BLaER1 treated with 17β-estradiol and CSF1 and Interleukin-3, amounts not matched to agents 10 nM and 100 nM (cell line): Measurements from ENCODE around the gene STAB2.
"Not testable (repeated sequence)": the region's sequence is repeated elsewhere in the genome, so short reads cannot be mapped to it uniquely, and the experiment has no call there.

Experiments
- H3K27ac ChIP-seq, 11 experiments: shearing (Covaris generic); formaldehyde crosslinking; 2 replicates each; pipeline ENCODE4 v1.8.1; 2022
- H3K27me3 ChIP-seq, 11 experiments: shearing (Covaris generic); formaldehyde crosslinking; 2 replicates each; pipeline ENCODE4 v1.8.1; 2022
- H3K36me3 ChIP-seq, 11 experiments: shearing (Covaris generic); formaldehyde crosslinking; 2 replicates each; pipeline ENCODE4 v1.8.1; 2022
- H3K4me1 ChIP-seq, 10 experiments: shearing (Covaris generic); formaldehyde crosslinking; 2 replicates each; pipeline ENCODE4 v1.8.1; 2022
- H3K4me2 ChIP-seq, 11 experiments: shearing (Covaris generic); formaldehyde crosslinking; 2 replicates each; pipeline ENCODE4 v1.8.1; 2022
- H3K4me3 ChIP-seq, 10 experiments: shearing (Covaris generic); formaldehyde crosslinking; 2 replicates each; pipeline ENCODE4 v1.8.1; 2022
- H3K9ac ChIP-seq, 11 experiments: shearing (Covaris generic); formaldehyde crosslinking; 2 replicates each; pipeline ENCODE4 v1.8.1; 2022
- H3K9me3 ChIP-seq, 11 experiments: shearing (Covaris generic); formaldehyde crosslinking; replicated peaks in 1 of 11; 2 replicates each; pipeline ENCODE4 v1.8.1; 2022
- H4K20me1 ChIP-seq, 11 experiments: shearing (Covaris generic); formaldehyde crosslinking; 2 replicates each; pipeline ENCODE4 v1.8.1; 2022
- Cebpa-rat ChIP-seq, 11 experiments: shearing (Covaris generic); IDR thresholded peaks; 2 replicates each; pipeline ENCODE4 v1.8.1; 2022

Gene STAB2

GRCh38 chr12:103809154-103809553 is 222.1 kb downstream of the STAB2 start:
- no peak overlapping the region for H3K4me2 ChIP-seq
- peaks cover 0 to 11% (median 0%) of the 10 kb centered on the region in 11 experiments; a peak in 1 of 22 replicates for H4K20me1 ChIP-seq
- peaks cover 0 to 84% (median 58%) of the 10 kb centered on the region in 11 experiments; a peak in 18 of 22 replicates for H3K36me3 ChIP-seq
- no peaks in the 10 kb centered on the region for H3K27me3 ChIP-seq
- H3K27ac ChIP-seq: no peak overlapping the region
- H3K9ac ChIP-seq: no peak overlapping the region
- H3K9me3 ChIP-seq: peaks cover 0 to 9% (median 0%) of the 10 kb centered on the region in 11 experiments; a peak in 2 of 22 replicates
- peaks cover 0 to 44% (median 13%) of the 10 kb centered on the region in 10 experiments; a peak in 11 of 20 replicates for H3K4me1 ChIP-seq
- H3K4me3 ChIP-seq: no peak overlapping the region
- TF ChIP-seq Cebpa-rat (IDR thresholded peaks at IDR 0.05): no peak

- Histone ChIP-seq H3K36me3 (peaks cover 0 to 87% (median 61%) of the 10 kb centered on the region in 11 experiments; a peak in 18 of 22 replicates), H3K4me1 (peaks cover 0 to 43% (median 13%) of the 10 kb centered on the region in 10 experiments; a peak in 11 of 20 replicates), H4K20me1 (peaks cover 0 to 11% (median 0%) of the 10 kb centered on the region in 11 experiments; a peak in 1 of 22 replicates)
- H3K4me2 ChIP-seq, H3K4me3 ChIP-seq, H3K9me3 ChIP-seq, H3K27ac ChIP-seq, H3K9ac ChIP-seq, H3K27me3 ChIP-seq: not testable (repeated sequence)
Measured at GRCh38 chr12:103809639-103810038, 222.6 kb downstream of the STAB2 start.

DNA sequence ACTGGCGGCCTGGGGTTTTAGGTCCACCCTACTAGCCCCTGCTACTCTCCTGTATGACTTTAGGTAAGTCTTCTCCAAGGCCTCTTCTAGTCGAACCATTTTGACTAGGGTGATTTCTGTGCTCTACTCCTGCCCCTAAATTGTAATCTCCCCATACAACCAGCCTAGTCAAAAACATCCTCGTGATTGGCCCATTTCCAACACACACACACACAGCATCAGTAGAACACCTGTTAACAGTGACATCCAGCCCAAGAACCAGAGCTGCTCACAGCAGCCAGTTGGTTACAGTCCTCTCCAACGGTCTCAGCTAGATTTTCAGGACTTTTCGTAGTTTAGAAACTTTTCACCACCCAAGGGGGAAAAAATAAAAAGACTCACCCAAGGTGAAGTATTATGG is 223.0 kb downstream of the STAB2 start:
- H3K9me3 ChIP-seq: peaks cover 0 to 9% (median 0%) of the 10 kb centered on the region in 11 experiments; a peak in 2 of 22 replicates
- H4K20me1 ChIP-seq: peaks cover 0 to 11% (median 0%) of the 10 kb centered on the region in 11 experiments; a peak in 3 of 22 replicates
- no peak for TF ChIP-seq Cebpa-rat (IDR thresholded peaks at IDR 0.05)
- peaks cover 0 to 38% (median 12%) of the 10 kb centered on the region in 10 experiments; a peak in 11 of 20 replicates for H3K4me1 ChIP-seq
- no peak overlapping the region for H3K4me3 ChIP-seq
- H3K36me3 ChIP-seq: peaks cover 0 to 90% (median 61%) of the 10 kb centered on the region in 11 experiments; a peak in 18 of 22 replicates
- H3K27me3 ChIP-seq: no peaks in the 10 kb centered on the region
- H3K9ac ChIP-seq: no peak overlapping the region
- H3K4me2 ChIP-seq: no peak overlapping the region
- no peak overlapping the region for H3K27ac ChIP-seq

DNA sequence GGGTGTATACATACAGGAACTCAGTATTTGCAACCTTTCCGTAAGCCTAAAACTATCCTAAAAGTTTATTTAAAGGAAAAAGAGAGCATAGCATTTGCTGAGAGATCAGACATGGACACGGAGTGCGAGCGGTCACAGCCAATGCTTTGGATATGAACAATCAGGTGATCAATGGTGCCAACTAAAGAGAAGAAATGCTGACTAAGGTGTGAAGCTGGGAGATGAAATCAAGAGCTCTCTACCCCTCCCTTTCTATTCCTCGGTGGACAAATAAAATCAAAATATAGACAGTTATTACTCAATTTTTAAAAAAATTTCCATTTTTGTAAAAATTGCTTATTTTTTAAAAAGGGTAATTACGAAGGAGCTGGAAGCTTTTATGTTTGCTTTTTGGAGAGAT is 224.7 kb downstream of the STAB2 start:
- TF ChIP-seq Cebpa-rat (IDR thresholded peaks at IDR 0.05): no peak
- H3K4me3 ChIP-seq: no peak overlapping the region
- peaks cover 0 to 9% (median 0%) of the 10 kb centered on the region in 11 experiments; a peak in 2 of 22 replicates for H3K9me3 ChIP-seq
- no peak overlapping the region for H3K27ac ChIP-seq
- peaks cover 0 to 85% (median 64%) of the 10 kb centered on the region in 11 experiments; a peak in 18 of 22 replicates for H3K36me3 ChIP-seq
- H3K27me3 ChIP-seq: no peaks in the 10 kb centered on the region
- no peak overlapping the region for H3K4me2 ChIP-seq
- H4K20me1 ChIP-seq: peaks cover 0 to 18% (median 0%) of the 10 kb centered on the region in 11 experiments; a peak in 4 of 22 replicates
- H3K4me1 ChIP-seq: peaks cover 0 to 21% (median 4%) of the 10 kb centered on the region in 10 experiments; a peak in 11 of 20 replicates
- no peak overlapping the region for H3K9ac ChIP-seq

DNA sequence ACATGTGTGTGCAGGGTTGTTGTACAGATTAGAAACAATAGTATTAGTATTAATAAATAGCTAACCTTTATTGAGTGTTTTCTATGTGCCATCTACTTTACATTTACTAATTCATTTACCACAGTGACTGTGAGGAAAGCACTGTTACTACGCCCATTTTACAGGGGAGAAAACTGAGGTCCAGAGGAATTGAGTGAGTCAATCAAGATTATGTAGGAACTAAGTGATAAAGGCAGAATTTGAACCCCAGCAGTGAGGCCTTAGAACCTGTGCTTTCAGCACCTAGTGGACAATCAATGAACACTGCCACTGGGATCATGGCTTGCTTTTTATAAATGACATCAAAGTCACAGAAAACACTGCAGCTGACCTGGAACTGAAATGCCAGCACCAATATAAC is 225.7 kb downstream of the STAB2 start:
- H3K9ac ChIP-seq: no peak overlapping the region
- H3K27ac ChIP-seq: no peak overlapping the region
- H3K9me3 ChIP-seq: peaks cover 0 to 9% (median 0%) of the 10 kb centered on the region in 11 experiments; a peak in 2 of 22 replicates
- H3K4me2 ChIP-seq: no peak overlapping the region
- H3K36me3 ChIP-seq: peaks cover 0 to 75% (median 55%) of the 10 kb centered on the region in 11 experiments; a peak in 18 of 22 replicates
- no peak for TF ChIP-seq Cebpa-rat (IDR thresholded peaks at IDR 0.05)
- peaks cover 0 to 14% (median 0%) of the 10 kb centered on the region in 11 experiments; a peak in 3 of 22 replicates for H4K20me1 ChIP-seq
- no peaks in the 10 kb centered on the region for H3K27me3 ChIP-seq
- H3K4me1 ChIP-seq: peaks cover 0 to 11% (median 0%) of the 10 kb centered on the region in 10 experiments; a peak in 5 of 20 replicates
- no peak overlapping the region for H3K4me3 ChIP-seq

DNA sequence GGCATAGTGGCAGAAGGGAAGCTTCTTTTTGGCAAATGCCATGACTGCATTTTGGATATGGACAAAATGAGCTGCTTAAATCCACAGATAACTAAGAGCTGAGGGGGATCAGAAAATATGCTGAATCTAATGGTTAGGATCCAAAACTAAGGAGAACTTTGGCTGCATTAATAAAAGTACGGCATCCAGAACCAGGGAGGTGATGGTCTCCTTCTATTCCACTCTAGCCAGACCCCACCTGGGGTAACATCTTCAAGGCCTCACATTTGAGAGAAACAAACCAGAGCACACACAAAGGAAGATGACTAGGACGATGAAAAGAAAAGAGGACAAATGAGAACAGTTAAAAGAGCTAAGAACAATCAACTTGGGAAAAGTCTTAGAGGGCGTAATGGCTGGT is 226.4 kb downstream of the STAB2 start:
- H3K27me3 ChIP-seq: no peaks in the 10 kb centered on the region
- no peak overlapping the region for H3K4me3 ChIP-seq
- H3K9me3 ChIP-seq: peaks cover 0 to 9% (median 0%) of the 10 kb centered on the region in 11 experiments; a peak in 2 of 22 replicates
- peaks cover 0 to 19% (median 0%) of the 10 kb centered on the region in 11 experiments; a peak in 3 of 22 replicates for H4K20me1 ChIP-seq
- H3K36me3 ChIP-seq: peaks cover 0 to 68% (median 50%) of the 10 kb centered on the region in 11 experiments; a peak in 18 of 22 replicates
- H3K9ac ChIP-seq: no peak overlapping the region
- no peak overlapping the region for H3K27ac ChIP-seq
- peaks cover 0 to 8% (median 0%) of the 10 kb centered on the region in 10 experiments; a peak in 1 of 20 replicates for H3K4me1 ChIP-seq
- no peak for TF ChIP-seq Cebpa-rat (IDR thresholded peaks at IDR 0.05)
- H3K4me2 ChIP-seq: no peak overlapping the region

GRCh38 chr12:103813949-103814348 is 226.9 kb downstream of the STAB2 start:
- peaks cover 0 to 9% (median 0%) of the 10 kb centered on the region in 11 experiments; a peak in 2 of 22 replicates for H3K9me3 ChIP-seq
- H4K20me1 ChIP-seq: peaks cover 0 to 24% (median 0%) of the 10 kb centered on the region in 11 experiments; a peak in 4 of 22 replicates
- peaks cover 0 to 8% (median 0%) of the 10 kb centered on the region in 10 experiments; a peak in 1 of 20 replicates for H3K4me1 ChIP-seq
- no peak for TF ChIP-seq Cebpa-rat (IDR thresholded peaks at IDR 0.05)
- no peak overlapping the region for H3K27ac ChIP-seq
- H3K27me3 ChIP-seq: no peaks in the 10 kb centered on the region
- no peak overlapping the region for H3K4me3 ChIP-seq
- no peak overlapping the region for H3K4me2 ChIP-seq
- H3K9ac ChIP-seq: no peak overlapping the region
- H3K36me3 ChIP-seq: peaks cover 0 to 63% (median 45%) of the 10 kb centered on the region in 11 experiments; a peak in 18 of 22 replicates

- no peak overlapping the region for H3K9ac ChIP-seq
- peaks cover 0 to 58% (median 40%) of the 10 kb centered on the region in 11 experiments; a peak in 18 of 22 replicates for H3K36me3 ChIP-seq
- no peak overlapping the region for H3K4me3 ChIP-seq
- no peak overlapping the region for H3K4me2 ChIP-seq
- H3K27me3 ChIP-seq: no peaks in the 10 kb centered on the region
- H3K4me1 ChIP-seq: peaks cover 0 to 8% (median 0%) of the 10 kb centered on the region in 10 experiments; a peak in 1 of 20 replicates
- peaks cover 0 to 6% (median 0%) of the 10 kb centered on the region in 11 experiments; a peak in 2 of 22 replicates for H3K9me3 ChIP-seq
- no peak overlapping the region for H3K27ac ChIP-seq
- peaks cover 0 to 28% (median 0%) of the 10 kb centered on the region in 11 experiments; a peak in 4 of 22 replicates for H4K20me1 ChIP-seq
- TF ChIP-seq Cebpa-rat (IDR thresholded peaks at IDR 0.05): no peak
Measured at GRCh38 chr12:103814436-103814835, 227.4 kb downstream of the STAB2 start.
